Panc1 (cell line): ENCODE data around the gene HADHA. TPM values are rescaled to one million over a fixed set of nuclear protein-coding genes. Genes with fewer than 3 reads are reported as not detected.

ENCODE experiments used
- ATAC-seq: fragments of 200-7000 bp; cut with Tn5 transposase; 2 replicates; pipeline ENCODE4 v1.9.1; 2020; ENCODE audit warnings: mild to moderate bottlenecking, moderate library complexity
- BruUV-seq: library from RNA; stranded (reverse); fragments of 400-500 nt; replicated peaks from 2 replicates; lab custom pipeline; 2021; lab: Mats Ljungman, UMichigan
- CTCF ChIA-PET: fragments of 300-600 bp; sonication (Branson Sonifier 250); formaldehyde crosslinking; loops from one replicate; lab custom pipeline; 2022; ENCODE audit warnings: antibody characterized with exemption; lab: Charles Lee
- POLR2A ChIA-PET: fragments of 300-600 bp; sonication (Branson Sonifier 250); formaldehyde crosslinking; loops from one replicate; lab custom pipeline; 2022; ENCODE audit warnings: antibody characterized with exemption; lab: Charles Lee
- DNase-seq: peaks from one replicate; pipeline ENCODE4 v3.0.0-alpha.2; 2010; ENCODE audit warnings: low read depth, low spot score
- H3K27ac ChIP-seq: 2 replicates; pipeline ENCODE4 v1.5.1; 2011; ENCODE audit warnings: mild to moderate bottlenecking, low read length, inconsistent platforms
- H3K27me3 ChIP-seq: fragments of 200-500 bp; sonication (Bioruptor generic); 2 replicates; pipeline ENCODE4 v1.6.0; 2014; ENCODE audit warnings: low read length, inconsistent platforms; ENCODE audit not compliant: control insufficient read depth, insufficient read depth
- H3K36me3 ChIP-seq: fragments of 200-500 bp; sonication (Bioruptor generic); 2 replicates; pipeline ENCODE4 v1.5.1; 2014; ENCODE audit warnings: inconsistent platforms, mild to moderate bottlenecking, low read length, moderate library complexity; ENCODE audit not compliant: control insufficient read depth, insufficient read depth
- H3K4me1 ChIP-seq: 2 replicates; pipeline ENCODE4 v1.5.1; 2011; ENCODE audit warnings: inconsistent platforms, mild to moderate bottlenecking, low read length, moderate library complexity; ENCODE audit not compliant: control insufficient read depth, insufficient read depth
- H3K4me3 ChIP-seq, 2 experiments: 2 replicates each; pipeline ENCODE4 v1.5.1; 2011 to 2012; ENCODE audit warnings: low read depth in 2 of 2, low read length in 2 of 2, mild to moderate bottlenecking in 2 of 2, inconsistent platforms in 1 of 2, moderate library complexity in 1 of 2
- H3K9me3 ChIP-seq: fragments of 200-500 bp; sonication (Bioruptor generic); 2 replicates; pipeline ENCODE4 v1.5.1; 2014; ENCODE audit warnings: low read depth, mild to moderate bottlenecking, inconsistent platforms, low read length, moderate library complexity; ENCODE audit not compliant: control insufficient read depth, insufficient read depth
- CTCF ChIP-seq: fragments of 450-650 bp; IDR thresholded peaks from 2 replicates; pipeline ENCODE4 v1.5.1; 2017; ENCODE audit warnings: mild to moderate bottlenecking
- POLR2AphosphoS5 ChIP-seq: IDR thresholded peaks from 2 replicates; pipeline ENCODE4 v1.6.1; 2012; ENCODE audit warnings: mild to moderate bottlenecking, low read depth, low read length, moderate library complexity
- REST ChIP-seq, 2 experiments: IDR thresholded peaks; 2 replicates each; pipeline ENCODE4 v1.6.1; 2011 to 2012; ENCODE audit warnings: low read depth in 2 of 2, control low read depth in 1 of 2, low read length in 1 of 2, mild to moderate bottlenecking in 1 of 2, moderate library complexity in 1 of 2; ENCODE audit not compliant: insufficient read depth in 1 of 2
- SIN3A ChIP-seq: IDR thresholded peaks from 2 replicates; pipeline ENCODE4 v1.6.1; 2012; ENCODE audit warnings: low read depth, mild to moderate bottlenecking, low read length, moderate library complexity, borderline replicate concordance; ENCODE audit not compliant: insufficient read depth
- TCF7L2 ChIP-seq: IDR thresholded peaks from 2 replicates; pipeline ENCODE4 v1.6.1; 2011; ENCODE audit warnings: mild to moderate bottlenecking, low read depth, low read length, inconsistent platforms
- in situ Hi-C: cut with HindIII; loops from 2 replicates; pipeline ENCODE4 v1.10.0; 2016; ENCODE audit warnings: low sequenced_read_pairs, low pct_unique_long_range_greater_than_20kb
- intact Hi-C: fragments of 100-400 bp; cut with micrococcal nuclease; formaldehyde crosslinking; loops from one replicate; pipeline ENCODE4 v1.10.0; 2022; ENCODE audit not compliant: unreplicated experiment
- total RNA-seq: library from RNA; stranded (reverse); gene quantifications from one replicate; pipeline ENCODE4 v1.2.1, GENCODE V29; 2021; ENCODE audit not compliant: unreplicated experiment

The HADHA gene
- total RNA-seq, 1 experiment from 2014 or later: 148 TPM

- CTCF ChIA-PET: no interaction called here
- no peak for ATAC-seq
- Histone ChIP-seq H3K9me3 (0 out of 2 replicates have a peak, but pooled peaks cover 5% of the 10 kb centered on the region), H3K4me3 (no peak overlapping the region), H3K36me3 (peaks cover 31% of the 10 kb centered on the region), H3K4me1 (no peaks in the 10 kb centered on the region), H3K27me3 (no peaks in the 10 kb centered on the region), H3K27ac (no peak overlapping the region)
- POLR2A ChIA-PET: no interaction called here
- in situ Hi-C loops: no loop called here
- intact Hi-C loops: no loop called here
- no peak for DNase-seq
- TF ChIP-seq REST (IDR thresholded peaks at IDR 0.05; ENCODE audit: insufficient read depth in 1 of 2, low read depth in 2 of 2, low read length in 1 of 2) (no peak), POLR2AphosphoS5 (no peak), CTCF (no peak), SIN3A (no peak), TCF7L2 (no peak)
- BruUV-seq: no TSS peak
Observed at GRCh38 chr2:26229595-26229994, 14.8 kb downstream of the HADHA start.

- no peak overlapping the region for H3K27ac ChIP-seq
- no peak overlapping the region for H3K4me3 ChIP-seq
- no peak for TF ChIP-seq POLR2AphosphoS5
- intact Hi-C loops (no loop called here), in situ Hi-C loops (no loop called here)
- POLR2A ChIA-PET: no interaction called here
- no peak for DNase-seq
- CTCF ChIA-PET: no interaction called here
- ATAC-seq: no peak
- no peaks in the 10 kb centered on the region for H3K4me1 ChIP-seq
- TSS peak; percentile 11 for BruUV-seq
- H3K27me3 ChIP-seq: no peaks in the 10 kb centered on the region
- H3K36me3 ChIP-seq: peaks cover 14% of the 10 kb centered on the region
- H3K9me3 ChIP-seq: 0 out of 2 replicates have a peak, but pooled peaks cover 5% of the 10 kb centered on the region
Observed at GRCh38 chr2:26224095-26224494, 20.3 kb downstream of the HADHA start.

GRCh38 chr2:26223018-26223417 is 21.4 kb downstream of the HADHA start:
- Histone ChIP-seq H3K27ac (no peak overlapping the region), H3K36me3 (peaks cover 12% of the 10 kb centered on the region), H3K9me3 (0 out of 2 replicates have a peak, but pooled peaks cover 5% of the 10 kb centered on the region), H3K27me3 (no peaks in the 10 kb centered on the region), H3K4me3 (no peak overlapping the region), H3K4me1 (no peaks in the 10 kb centered on the region)
- in situ Hi-C loops: no loop called here
- ChIA-PET POLR2A (no interaction called here), CTCF (no interaction called here)
- TF ChIP-seq TCF7L2 (no peak), POLR2AphosphoS5 (no peak), SIN3A (no peak), CTCF (no peak), REST (IDR thresholded peaks at IDR 0.05; ENCODE audit: insufficient read depth in 1 of 2, low read depth in 2 of 2, low read length in 1 of 2) (no peak)
- ATAC-seq (no peak), DNase-seq (no peak)
- no TSS peak for BruUV-seq
- intact Hi-C loops: no loop called here
